Activated CD4-positive, alpha-beta T cell treated with anti-CD3 and anti-CD28 coated beads, Interleukin-2, amount 50 U/mL, for 48 hours (primary cell): ENCODE data around the gene P4HA2.
"Not testable (repeated sequence)": the region's sequence is repeated elsewhere in the genome, so short reads cannot be mapped to it uniquely, and the experiment has no call there.

Experiments used
- DNase-seq, 2 experiments: peaks; one replicate each; pipeline ENCODE4 v3.0.0-alpha.2; 2020

Gene P4HA2

GRCh38 chr5:132193165-132193694, 34.4 kb downstream of the P4HA2 start:
- no peak for DNase-seq

DNA sequence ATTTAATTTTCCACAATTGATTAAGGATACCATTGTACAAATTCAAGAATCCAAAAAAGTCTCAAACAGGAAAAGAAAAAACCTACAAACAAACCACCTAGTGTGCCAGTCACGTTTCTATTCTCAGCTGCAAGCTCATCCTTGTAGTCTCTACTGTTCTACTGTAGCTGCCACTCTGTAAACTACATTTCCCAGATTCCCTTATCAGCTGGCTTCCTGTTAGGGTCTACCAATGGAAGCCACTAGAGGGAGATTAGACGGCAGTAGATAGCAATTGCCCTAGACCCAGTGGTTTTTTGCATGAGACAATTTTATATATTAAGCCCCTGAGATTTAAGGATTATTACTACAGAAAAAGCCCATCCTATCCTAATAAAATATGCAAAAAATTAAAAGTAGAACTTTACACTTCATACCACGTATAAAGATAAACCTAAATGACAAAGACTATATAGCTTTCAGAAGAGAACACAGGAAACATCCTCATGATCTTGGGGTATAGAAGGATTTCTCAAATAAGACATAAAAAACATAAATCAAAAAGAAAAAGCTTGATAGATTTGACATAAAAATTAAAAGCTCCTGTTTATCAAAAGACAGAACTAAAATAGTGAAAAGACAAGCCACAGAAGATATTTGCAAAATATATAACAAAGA, 37.4 kb downstream of the P4HA2 start:
- no peak for DNase-seq

DNA sequence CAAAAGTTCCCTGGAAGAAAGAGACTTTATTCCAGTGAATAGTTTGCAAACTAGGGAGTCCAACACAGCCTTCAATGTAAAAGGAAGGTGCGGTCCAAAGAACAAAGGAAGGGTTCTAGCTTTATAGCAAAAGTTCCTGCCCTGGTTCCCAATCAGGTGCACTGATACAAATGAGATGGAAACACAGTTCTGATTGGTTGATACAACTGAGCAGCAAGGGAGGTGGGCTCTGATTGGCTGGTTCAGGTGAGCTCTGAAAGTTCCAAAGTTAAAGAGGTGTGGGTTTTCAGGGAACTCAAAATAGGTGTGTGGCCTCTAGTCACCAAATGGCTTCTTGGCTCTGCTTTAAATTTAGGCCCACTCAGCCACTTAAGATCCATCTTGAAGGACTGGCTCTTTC, 43.1 kb downstream of the P4HA2 start:
- DNase-seq: no peak

GRCh38 chr5:132183723-132184122, 43.9 kb downstream of the P4HA2 start:
- no peak for DNase-seq

DNA sequence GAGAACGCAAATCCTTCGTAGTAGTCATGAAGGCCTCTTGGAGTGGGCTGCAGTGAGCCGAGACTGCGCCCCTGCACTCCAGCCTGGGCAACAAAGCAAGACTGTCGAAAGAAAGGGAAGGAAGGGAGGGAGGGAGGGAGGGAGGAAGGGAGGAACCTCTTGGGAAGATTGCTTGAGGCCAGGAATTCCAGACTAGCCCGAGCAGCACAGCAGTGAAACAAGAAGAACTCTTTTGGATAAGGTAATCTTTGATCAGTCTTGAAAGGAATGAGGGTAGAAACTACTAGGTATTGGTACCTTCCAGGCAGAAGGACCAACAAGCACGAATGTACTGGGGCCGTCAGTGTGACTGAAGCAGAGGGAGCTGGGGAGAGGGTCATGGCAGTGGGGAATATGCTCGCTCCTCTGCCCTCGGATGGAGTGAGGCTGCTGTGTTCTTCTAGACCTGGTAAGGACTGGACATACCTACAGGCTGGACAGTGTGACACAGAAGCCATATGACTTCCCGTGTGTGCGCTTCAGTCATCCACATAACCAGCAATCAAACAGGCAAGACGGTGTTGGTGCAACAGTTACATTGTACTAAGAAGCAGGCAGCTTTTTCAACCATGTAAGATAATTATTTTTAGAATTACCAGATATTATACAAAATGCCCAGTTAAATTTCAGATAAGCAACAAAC, 45.2 kb downstream of the P4HA2 start:
- no peak for DNase-seq

DNA sequence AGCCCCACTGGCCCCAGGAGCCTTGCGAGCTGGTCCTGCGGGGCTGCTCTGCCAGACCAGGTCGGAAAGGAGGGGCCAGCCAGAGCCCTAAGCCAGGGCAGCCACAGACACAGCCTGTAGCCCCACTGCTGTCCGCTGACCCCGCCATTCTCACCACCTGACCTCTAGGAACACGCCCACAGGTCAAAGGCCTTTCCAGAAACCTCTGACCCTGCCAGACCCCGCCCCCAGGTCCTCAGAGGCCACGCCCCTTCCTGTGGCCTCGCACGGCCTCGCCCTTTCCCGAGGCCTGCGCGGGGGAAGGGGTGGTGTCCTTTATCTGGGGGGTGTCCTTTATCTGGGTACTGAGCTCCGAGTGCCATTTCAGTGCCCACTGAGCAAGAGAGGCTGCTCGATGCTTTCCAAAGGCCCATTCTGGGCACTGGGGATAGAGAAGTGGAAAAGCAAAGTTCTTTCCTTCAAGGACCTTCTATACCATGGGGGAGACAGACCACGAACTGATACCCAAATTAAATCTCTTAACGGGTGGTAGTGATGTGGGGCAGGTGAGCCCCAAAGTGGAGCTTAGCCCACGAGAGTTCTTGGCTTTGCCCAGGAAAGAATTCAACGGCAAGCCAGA, 46.5 kb downstream of the P4HA2 start:
- DNase-seq: no peak

- no peak for DNase-seq
Measured at GRCh38 chr5:132180134-132180745, 47.4 kb downstream of the P4HA2 start.

DNA sequence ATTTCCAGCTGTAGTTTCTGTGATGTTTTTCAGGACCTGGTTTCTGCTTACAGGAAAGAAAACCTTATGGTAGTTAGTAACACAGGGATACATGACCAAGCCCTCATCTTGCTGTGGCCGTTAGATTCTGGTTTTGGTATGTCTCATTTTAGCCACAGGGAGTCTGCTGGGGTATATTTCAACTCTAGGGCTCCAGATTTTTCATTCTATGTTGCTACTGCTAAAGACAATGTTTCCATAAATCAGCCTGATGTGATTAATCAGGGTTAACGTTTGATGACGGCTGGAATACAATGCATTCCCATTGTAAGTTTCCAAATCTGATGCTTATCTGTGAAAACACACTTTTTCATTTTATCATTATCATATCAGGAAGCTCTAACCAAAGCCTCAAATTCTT, 48.2 kb downstream of the P4HA2 start:
- peak in 1 of 2 experiments; percentile 15 for DNase-seq

DNA sequence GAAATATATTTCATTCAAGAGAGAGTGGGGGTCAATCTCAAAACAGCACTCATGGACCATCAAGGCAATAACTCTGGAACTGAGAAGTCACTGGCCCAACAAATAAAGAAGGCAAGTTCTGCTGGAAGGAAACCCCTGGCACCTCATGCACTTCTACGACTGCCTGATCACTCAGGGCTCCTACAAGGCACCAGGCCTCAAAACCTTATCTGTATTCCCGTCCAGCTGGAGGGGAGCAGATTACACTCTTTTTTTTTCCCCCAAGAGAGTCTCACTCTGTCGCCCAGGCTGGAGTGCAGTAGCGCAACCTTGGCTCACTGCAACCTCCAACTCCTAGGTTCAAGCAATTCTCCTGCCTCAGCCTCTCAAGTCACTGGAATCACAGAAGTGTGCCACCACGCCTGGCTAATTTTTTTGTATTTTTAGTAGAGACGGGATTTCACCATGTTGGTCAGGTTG, 49.9 kb downstream of the P4HA2 start:
- DNase-seq: no peak

- DNase-seq: no peak
Measured at GRCh38 chr5:132176987-132177386, 50.7 kb downstream of the P4HA2 start.

DNA sequence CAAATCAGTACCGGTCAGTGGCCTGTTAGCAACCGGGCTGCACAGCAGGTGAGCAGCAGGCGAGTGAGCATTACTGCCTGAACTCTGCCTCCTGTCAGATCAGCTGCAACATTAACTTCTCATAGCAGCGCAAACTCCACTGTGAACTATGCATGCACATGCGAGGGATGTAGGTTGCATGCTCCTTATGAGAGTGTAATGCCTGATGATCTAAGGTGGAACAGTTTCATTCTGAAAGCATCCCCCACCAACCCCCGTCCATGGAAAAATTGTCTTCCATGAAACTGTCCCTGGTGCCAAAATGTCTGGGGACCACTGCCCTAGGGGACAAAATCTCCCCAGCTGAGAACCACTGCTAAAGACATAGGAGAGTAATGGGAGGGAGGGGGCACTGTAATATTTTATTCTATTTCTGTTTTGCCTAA, 51.1 kb downstream of the P4HA2 start:
- peak; percentile 20 to 30 for DNase-seq

DNA sequence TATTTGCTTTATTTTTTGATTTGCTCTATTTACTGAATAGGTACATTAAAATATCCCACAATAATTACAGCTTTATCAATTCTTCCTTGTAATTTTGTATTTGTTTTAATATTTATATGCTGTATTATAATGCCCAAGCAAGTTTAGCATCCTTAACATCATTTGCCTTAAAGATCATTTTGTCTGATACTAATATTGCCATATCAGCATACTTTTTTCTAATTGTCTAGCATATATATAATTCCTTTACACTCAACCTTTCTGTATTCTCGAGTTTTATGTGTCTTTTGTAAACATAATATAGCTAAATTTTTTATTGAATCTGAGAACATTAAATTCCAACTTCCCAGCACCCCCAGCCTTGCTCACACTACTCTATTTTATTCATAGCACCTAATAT, 64.7 kb downstream of the P4HA2 start:
- DNase-seq: no peak

- DNase-seq: not testable (repeated sequence)
Measured at GRCh38 chr5:132161574-132162326, 65.9 kb downstream of the P4HA2 start.

- DNase-seq: no peak
Measured at GRCh38 chr5:132156413-132156812, 71.2 kb downstream of the P4HA2 start.

DNA sequence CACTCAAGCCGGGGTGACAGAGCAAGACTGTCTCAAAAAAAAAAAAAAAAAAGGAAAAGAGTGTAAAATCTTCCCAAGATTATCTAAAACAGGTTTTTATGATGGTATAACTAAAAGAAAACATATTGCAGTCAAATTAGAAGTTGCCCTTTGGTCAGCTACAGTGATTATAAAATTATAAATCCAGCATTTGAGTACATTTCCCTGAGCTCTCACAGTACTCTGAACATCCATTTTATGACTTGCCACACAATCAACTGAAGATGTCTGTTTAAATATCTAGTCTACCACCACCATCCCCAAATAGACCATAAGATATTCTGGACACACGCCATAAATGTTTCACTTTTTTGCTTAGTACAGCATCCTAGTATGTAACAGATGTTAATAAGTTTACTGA, 77.1 kb downstream of the P4HA2 start:
- DNase-seq: no peak

DNA sequence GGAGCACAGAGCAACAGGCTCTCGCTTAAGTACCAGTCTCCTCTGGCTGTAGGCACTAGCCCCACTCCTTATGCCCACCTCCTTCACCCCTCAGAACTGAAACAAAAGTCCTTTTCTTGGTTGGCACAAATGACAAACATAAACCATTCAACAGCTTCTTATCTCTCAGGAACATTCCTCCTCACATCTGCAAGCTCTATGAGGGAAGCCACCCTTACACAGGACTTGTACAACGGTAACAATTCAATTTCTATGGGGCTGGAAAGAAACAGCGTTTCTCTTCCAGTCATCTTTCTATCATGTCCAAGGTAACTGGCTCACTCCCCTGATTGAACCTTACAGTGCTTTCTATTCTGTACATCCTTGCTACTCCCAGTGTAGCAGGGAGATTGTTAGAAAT, 80.0 kb downstream of the P4HA2 start:
- DNase-seq: no peak

- DNase-seq: not testable (repeated sequence)
Measured at GRCh38 chr5:132145326-132145725, 82.3 kb downstream of the P4HA2 start.

DNA sequence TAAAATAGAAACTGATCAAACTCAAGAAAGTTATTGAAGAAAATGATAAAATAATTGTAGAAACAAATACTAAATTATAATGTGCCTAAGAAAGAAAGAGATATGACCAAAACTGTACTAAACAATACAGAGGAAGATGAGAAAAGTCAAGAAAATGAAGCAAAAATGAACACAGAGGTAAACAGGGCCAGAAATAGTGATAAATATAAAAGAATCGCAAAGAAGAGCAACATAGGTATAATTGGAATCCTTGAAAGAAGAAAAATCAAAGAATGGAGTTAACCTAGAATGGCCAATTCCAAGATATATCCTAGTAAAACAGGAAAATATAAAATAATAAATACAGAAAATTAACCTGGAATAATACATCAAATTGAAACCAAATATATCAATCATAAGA, 84.5 kb downstream of the P4HA2 start:
- DNase-seq: no peak

DNA sequence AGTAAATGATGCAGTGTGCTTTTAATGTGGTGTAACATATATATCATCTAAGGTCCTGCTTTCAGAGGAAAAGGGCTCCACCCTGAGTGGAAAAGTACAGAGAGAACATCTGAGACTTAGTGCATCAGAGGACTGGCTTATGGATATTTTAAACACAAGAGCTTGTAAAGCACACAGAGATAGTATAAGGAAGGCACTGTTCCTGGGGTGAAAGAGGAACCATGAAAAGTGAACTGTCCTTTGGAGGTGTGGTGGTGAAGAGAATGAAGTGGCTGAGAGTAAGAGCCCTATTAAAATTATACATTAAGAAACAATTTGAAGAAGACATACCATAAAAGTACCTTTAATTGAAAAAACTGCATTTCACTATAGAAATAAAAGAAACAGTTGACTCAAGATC, 85.2 kb downstream of the P4HA2 start:
- no peak for DNase-seq
